ENCODE results near the gene GPR148. TPM values are rescaled to one million over a fixed set of nuclear protein-coding genes. Genes with fewer than 3 reads are reported as not detected.

The GPR148 gene
- total and polyA plus RNA-seq, 4 donors: not detected

DNA sequence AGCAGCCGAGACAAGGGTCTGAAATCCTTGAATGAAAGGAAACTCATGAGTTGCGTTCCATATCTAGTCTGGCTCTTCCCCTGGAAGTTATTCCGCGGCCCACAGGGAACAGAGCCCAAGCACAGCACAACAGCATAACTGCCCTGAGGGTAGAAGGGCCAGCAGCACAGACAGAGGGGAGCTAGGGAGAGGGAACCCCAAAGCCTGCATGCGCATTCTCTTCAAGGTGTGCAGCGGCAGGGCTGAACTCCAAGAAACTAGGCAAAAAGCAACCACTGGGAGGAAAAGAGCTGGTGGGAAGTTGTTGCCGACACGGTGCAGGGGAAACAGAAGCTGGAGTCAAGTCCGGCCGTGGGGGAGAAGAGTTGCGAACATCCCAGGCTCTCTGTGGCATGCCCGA lies 11.8 kb downstream of the GPR148 start:
- H3K4me1 ChIP-seq (ENCODE audit: control insufficient read depth in 1 of 2, insufficient read depth in 2 of 2, low read length in 2 of 2): no peaks in the 10 kb centered on the region
- H3K4me3 ChIP-seq (ENCODE audit: low read length in 2 of 2): no peak overlapping the region
- no peaks in the 10 kb centered on the region for H3K36me3 ChIP-seq (ENCODE audit: control insufficient read depth in 1 of 2, insufficient read depth in 2 of 2, low read length in 1 of 2)
- peaks cover 0 to 2% of the 10 kb centered on the region in 2 donors for H3K27me3 ChIP-seq (ENCODE audit: control insufficient read depth in 1 of 2, insufficient read depth in 2 of 2, low read length in 1 of 2)
- DNase-seq (no peak), ATAC-seq (ENCODE audit: low FRiP score) (no peak)
- no peak overlapping the region for H3K27ac ChIP-seq (ENCODE audit: low read depth in 1 of 2, low read length in 2 of 2)
- intact Hi-C loops (cut with DNase I): no loop called here
- H3K9me3 ChIP-seq (ENCODE audit: control insufficient read depth, low read length): peaks cover 6% of the 10 kb centered on the region
- 66 to 71% methylated on average over 12 of the region's 12 CpGs for WGBS, 2 donors

GRCh38 chr2:130743278-130743677 lies 14.4 kb downstream of the GPR148 start:
- H3K4me3 ChIP-seq (ENCODE audit: low read length in 2 of 2): no peak overlapping the region
- intact Hi-C loops (cut with DNase I): no loop called here
- WGBS, 2 donors: 66 to 75% methylated on average over 8 of the region's 8 CpGs
- no peaks in the 10 kb centered on the region for H3K4me1 ChIP-seq (ENCODE audit: control insufficient read depth in 1 of 2, insufficient read depth in 2 of 2, low read length in 2 of 2)
- ATAC-seq (ENCODE audit: low FRiP score) (no peak), DNase-seq (no peak)
- no peak overlapping the region for H3K27ac ChIP-seq (ENCODE audit: low read depth in 1 of 2, low read length in 2 of 2)
- no peaks in the 10 kb centered on the region for H3K36me3 ChIP-seq (ENCODE audit: control insufficient read depth in 1 of 2, insufficient read depth in 2 of 2, low read length in 1 of 2)
- H3K27me3 ChIP-seq (ENCODE audit: control insufficient read depth in 1 of 2, insufficient read depth in 2 of 2, low read length in 1 of 2): no peaks in the 10 kb centered on the region
- peaks cover 6% of the 10 kb centered on the region for H3K9me3 ChIP-seq (ENCODE audit: control insufficient read depth, low read length)

DNA sequence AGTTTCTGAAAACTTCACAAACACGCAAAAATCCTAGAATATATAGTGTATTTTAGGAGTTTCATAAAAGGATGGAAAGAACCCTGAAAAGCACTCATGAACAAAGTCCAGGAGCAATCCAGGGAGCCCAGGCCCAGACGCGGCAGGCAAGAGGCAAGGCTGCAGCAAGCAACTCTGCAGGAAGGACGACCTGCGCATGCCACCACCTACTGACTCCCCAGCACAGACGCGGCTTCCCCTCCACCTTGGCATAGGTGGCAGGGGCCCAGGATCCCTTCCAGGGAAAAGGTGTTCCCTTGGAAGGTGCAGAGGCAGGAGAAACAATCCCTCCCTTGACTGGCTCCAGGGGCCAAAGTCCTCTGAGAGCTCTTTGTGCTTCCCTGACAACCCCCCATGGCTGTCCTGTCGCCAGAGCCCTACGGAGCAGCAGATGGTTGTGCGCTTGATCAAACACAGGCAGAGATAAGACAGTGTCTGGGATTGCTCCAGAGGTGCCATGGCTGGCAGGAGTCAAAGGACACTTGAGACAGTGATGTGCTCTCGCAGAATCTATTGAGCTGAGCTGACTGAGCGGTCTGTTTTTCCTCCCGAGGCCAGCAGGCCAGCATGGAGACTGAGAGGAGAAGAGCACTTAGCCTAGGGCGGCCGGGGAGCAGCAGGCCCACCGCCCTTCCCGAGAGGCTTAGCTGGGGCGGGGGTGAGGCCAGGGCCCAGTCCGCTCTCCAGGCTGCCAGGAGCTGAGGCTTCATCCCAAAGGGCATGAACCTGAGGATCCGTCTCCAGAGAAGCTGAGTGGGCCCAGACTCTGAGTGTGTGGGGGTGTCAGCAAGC lies 15.6 kb downstream of the GPR148 start:
- intact Hi-C loops (cut with DNase I): no loop called here
- no peaks in the 10 kb centered on the region for H3K27me3 ChIP-seq (ENCODE audit: control insufficient read depth in 1 of 2, insufficient read depth in 2 of 2, low read length in 1 of 2)
- no peaks in the 10 kb centered on the region for H3K4me1 ChIP-seq (ENCODE audit: control insufficient read depth in 1 of 2, insufficient read depth in 2 of 2, low read length in 2 of 2)
- DNase-seq: no peak
- WGBS, 2 donors: 47 to 49% methylated on average over 20 of the region's 20 CpGs
- peaks cover 4% of the 10 kb centered on the region for H3K9me3 ChIP-seq (ENCODE audit: control insufficient read depth, low read length)
- H3K36me3 ChIP-seq (ENCODE audit: control insufficient read depth in 1 of 2, insufficient read depth in 2 of 2, low read length in 1 of 2): no peaks in the 10 kb centered on the region
- no peak for ATAC-seq (ENCODE audit: low FRiP score)
- no peak overlapping the region for H3K27ac ChIP-seq (ENCODE audit: low read depth in 1 of 2, low read length in 2 of 2)
- H3K4me3 ChIP-seq (ENCODE audit: low read length in 2 of 2): no peak overlapping the region

DNA sequence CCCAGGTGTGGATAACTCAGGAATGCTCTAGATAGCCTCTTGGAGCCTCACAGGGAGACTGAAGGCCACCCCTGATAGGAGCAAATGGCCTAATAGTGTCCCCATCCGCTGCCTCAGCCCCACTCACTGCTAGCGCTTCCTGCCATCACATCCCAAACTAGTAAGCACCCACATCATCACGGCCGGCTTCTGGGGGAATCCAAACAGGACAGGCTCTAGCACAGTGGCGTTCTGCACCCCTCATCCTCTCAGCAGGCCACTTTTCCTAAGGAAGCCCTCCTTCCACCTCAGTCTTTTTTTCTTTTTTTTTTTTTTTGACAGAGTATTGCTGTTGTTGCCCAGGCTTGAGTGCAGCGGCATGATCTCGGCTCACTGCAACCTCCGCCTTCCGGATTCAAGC lies 20.2 kb downstream of the GPR148 start:
- Histone ChIP-seq H3K36me3 (ENCODE audit: control insufficient read depth in 1 of 2, insufficient read depth in 2 of 2, low read length in 1 of 2) (no peaks in the 10 kb centered on the region), H3K27ac (ENCODE audit: low read depth in 1 of 2, low read length in 2 of 2) (no peak overlapping the region), H3K4me3 (ENCODE audit: low read length in 2 of 2) (no peak overlapping the region), H3K27me3 (ENCODE audit: control insufficient read depth in 1 of 2, insufficient read depth in 2 of 2, low read length in 1 of 2) (no peaks in the 10 kb centered on the region), H3K4me1 (ENCODE audit: control insufficient read depth in 1 of 2, insufficient read depth in 2 of 2, low read length in 2 of 2) (no peaks in the 10 kb centered on the region), H3K9me3 (ENCODE audit: control insufficient read depth, low read length) (peaks cover 4% of the 10 kb centered on the region)
- intact Hi-C loops (cut with DNase I): no loop called here
- no peak for ATAC-seq (ENCODE audit: low FRiP score)
- no peak for DNase-seq
- WGBS, 2 donors: 81 to 82% methylated on average over 9 of the region's 9 CpGs

DNA sequence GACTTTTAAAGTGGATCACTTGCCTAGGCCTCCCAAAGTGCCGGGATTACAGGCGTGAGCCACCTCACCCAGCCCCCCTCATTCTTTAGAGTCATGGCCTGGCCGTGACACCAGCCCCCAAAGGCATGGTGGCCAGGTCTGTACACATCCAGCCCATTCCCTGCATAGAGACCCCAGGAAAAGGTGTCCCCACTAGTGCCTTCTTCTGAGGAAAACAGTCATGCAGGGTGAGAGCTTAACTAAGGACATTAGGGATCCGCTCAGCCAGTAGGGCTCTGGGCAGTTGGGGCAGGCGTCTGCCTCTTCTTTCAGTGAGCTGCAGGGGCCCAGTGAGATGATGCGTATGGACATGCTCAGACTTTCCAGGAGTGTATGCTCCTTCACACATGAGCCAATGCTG lies 20.8 kb downstream of the GPR148 start:
- ATAC-seq (ENCODE audit: low FRiP score): no peak
- H3K27ac ChIP-seq (ENCODE audit: low read depth in 1 of 2, low read length in 2 of 2): no peak overlapping the region
- H3K4me1 ChIP-seq (ENCODE audit: control insufficient read depth in 1 of 2, insufficient read depth in 2 of 2, low read length in 2 of 2): no peaks in the 10 kb centered on the region
- H3K27me3 ChIP-seq (ENCODE audit: control insufficient read depth in 1 of 2, insufficient read depth in 2 of 2, low read length in 1 of 2): no peaks in the 10 kb centered on the region
- no peak for DNase-seq
- intact Hi-C loops (cut with DNase I): no loop called here
- peaks cover 4% of the 10 kb centered on the region for H3K9me3 ChIP-seq (ENCODE audit: control insufficient read depth, low read length)
- H3K36me3 ChIP-seq (ENCODE audit: control insufficient read depth in 1 of 2, insufficient read depth in 2 of 2, low read length in 1 of 2): no peaks in the 10 kb centered on the region
- 70 to 82% methylated on average over 6 of the region's 6 CpGs for WGBS, 2 donors
- no peak overlapping the region for H3K4me3 ChIP-seq (ENCODE audit: low read length in 2 of 2)

DNA sequence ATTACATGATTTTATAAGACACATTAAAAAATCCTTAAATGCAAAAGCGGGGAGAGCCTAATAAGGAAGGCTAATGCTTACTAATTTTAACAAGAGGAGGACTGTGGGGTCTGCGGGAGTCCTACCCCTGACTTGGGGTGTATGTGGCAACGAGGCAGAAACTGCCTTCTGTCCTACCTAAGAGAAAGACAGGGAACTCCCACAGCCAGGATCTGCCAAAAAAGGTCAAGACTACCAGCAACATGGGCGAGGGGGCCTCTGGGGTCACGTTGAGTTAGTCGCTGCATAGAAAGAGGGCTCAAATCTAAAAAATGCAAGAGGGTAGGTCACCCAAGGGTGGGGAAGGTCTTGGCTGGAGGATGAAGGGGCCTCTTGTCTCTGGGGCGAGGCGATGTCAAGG lies 25.9 kb downstream of the GPR148 start:
- Histone ChIP-seq H3K4me3 (ENCODE audit: low read length in 2 of 2) (no peak overlapping the region), H3K9me3 (ENCODE audit: control insufficient read depth, low read length) (no peaks in the 10 kb centered on the region), H3K27ac (ENCODE audit: low read depth in 1 of 2, low read length in 2 of 2) (no peak overlapping the region), H3K36me3 (ENCODE audit: control insufficient read depth in 1 of 2, insufficient read depth in 2 of 2, low read length in 1 of 2) (no peaks in the 10 kb centered on the region), H3K4me1 (ENCODE audit: control insufficient read depth in 1 of 2, insufficient read depth in 2 of 2, low read length in 2 of 2) (no peaks in the 10 kb centered on the region), H3K27me3 (ENCODE audit: control insufficient read depth in 1 of 2, insufficient read depth in 2 of 2, low read length in 1 of 2) (no peaks in the 10 kb centered on the region)
- intact Hi-C loops (cut with DNase I): no loop called here
- no peak for DNase-seq
- 31 to 37% methylated on average over 8 of the region's 8 CpGs for WGBS, 2 donors
- no peak for ATAC-seq (ENCODE audit: low FRiP score)

- Histone ChIP-seq H3K36me3 (ENCODE audit: control insufficient read depth in 1 of 2, insufficient read depth in 2 of 2, low read length in 1 of 2) (no peaks in the 10 kb centered on the region), H3K27ac (ENCODE audit: low read depth in 1 of 2, low read length in 2 of 2) (no peak within 1 kb of the TSS), H3K4me1 (ENCODE audit: control insufficient read depth in 1 of 2, insufficient read depth in 2 of 2, low read length in 2 of 2) (no peaks in the 10 kb centered on the region), H3K9me3 (ENCODE audit: control insufficient read depth, low read length) (no peaks in the 10 kb centered on the region), H3K27me3 (ENCODE audit: control insufficient read depth in 1 of 2, insufficient read depth in 2 of 2, low read length in 1 of 2) (no peaks in the 10 kb centered on the region), H3K4me3 (ENCODE audit: low read length in 2 of 2) (peak within 1 kb of the TSS in 1 of 2 donors; percentile 2)
- DNase-seq: no peak
- 2% methylated on average over 37 to 43 of the region's 43 CpGs for WGBS, 2 donors
- peak; percentile 44 for ATAC-seq (ENCODE audit: low FRiP score)
- intact Hi-C loops (cut with DNase I): no loop called here
Observed at GRCh38 chr2:130755256-130756052, 26.6 kb downstream of the GPR148 start, which contains the start of gene AMER3. Gene AMER3 (plus strand): TSS chr2:130755540. CDS start chr2:130762073, 6,533 bp downstream.

- Histone ChIP-seq H3K27me3 (ENCODE audit: control insufficient read depth in 1 of 2, insufficient read depth in 2 of 2, low read length in 1 of 2) (no peaks in the 10 kb centered on the region), H3K4me1 (ENCODE audit: control insufficient read depth in 1 of 2, insufficient read depth in 2 of 2, low read length in 2 of 2) (no peaks in the 10 kb centered on the region), H3K27ac (ENCODE audit: low read depth in 1 of 2, low read length in 2 of 2) (no peak overlapping the region), H3K4me3 (ENCODE audit: low read length in 2 of 2) (peak overlapping the region in 1 of 2 donors; percentile 2), H3K36me3 (ENCODE audit: control insufficient read depth in 1 of 2, insufficient read depth in 2 of 2, low read length in 1 of 2) (no peaks in the 10 kb centered on the region), H3K9me3 (ENCODE audit: control insufficient read depth, low read length) (no peaks in the 10 kb centered on the region)
- intact Hi-C loops (cut with DNase I): no loop called here
- DNase-seq (no peak), ATAC-seq (ENCODE audit: low FRiP score) (no peak)
- 1 to 2% methylated on average over 51 to 80 of the region's 80 CpGs for WGBS, 2 donors
Observed at GRCh38 chr2:130756053-130756873, 27.4 kb downstream of the GPR148 start.

All from aorta (tissue), 5 donors.